Measurements from ENCODE around the gene MT1F. TPM values are rescaled to one million over a fixed set of nuclear protein-coding genes. Genes with fewer than 3 reads are reported as not detected.

MT1F gene
- total and polyA plus RNA-seq, 9 of the 15 experiments (the other 6 are each of a cell fraction or from before 2014, with no cell fraction given): 0.18 to 0.68 (median 0.29) TPM; not detected in 5

DNA sequence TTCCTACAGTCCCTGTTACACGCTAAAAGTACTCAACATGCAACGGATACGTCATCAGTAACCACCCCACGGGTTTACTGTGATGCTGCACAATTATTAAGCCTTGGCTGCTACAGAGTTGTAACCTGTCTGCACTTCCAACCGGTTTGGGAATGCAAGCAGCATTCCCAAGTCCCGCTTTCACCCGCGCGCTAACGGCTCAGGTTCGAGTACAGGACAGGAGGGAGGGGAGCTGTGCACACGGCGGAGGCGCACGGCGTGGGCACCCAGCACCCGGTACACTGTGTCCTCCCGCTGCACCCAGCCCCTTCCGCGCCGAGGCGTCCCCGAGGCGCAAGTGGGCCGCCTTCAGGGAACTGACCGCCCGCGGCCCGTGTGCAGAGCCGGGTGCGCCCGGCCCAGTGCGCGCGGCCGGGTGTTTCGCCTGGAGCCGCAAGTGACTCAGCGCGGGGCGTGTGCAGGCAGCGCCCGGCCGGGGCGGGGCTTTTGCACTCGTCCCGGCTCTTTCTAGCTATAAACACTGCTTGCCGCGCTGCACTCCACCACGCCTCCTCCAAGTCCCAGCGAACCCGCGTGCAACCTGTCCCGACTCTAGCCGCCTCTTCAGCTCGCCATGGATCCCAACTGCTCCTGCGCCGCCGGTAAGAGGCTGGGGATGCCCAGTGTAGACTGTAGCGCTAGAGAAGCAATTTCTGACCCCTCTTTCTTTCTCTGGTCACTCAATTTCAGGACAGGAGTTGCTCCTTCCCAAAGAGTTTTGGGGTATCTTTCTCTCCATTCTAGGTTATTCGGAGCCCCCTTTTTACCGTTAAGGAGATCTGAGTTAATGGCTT lies 49.5 kb upstream of the MT1F start, which contains the start of gene MT2A (continued):
- TF ChIP-seq, protein P1, sequence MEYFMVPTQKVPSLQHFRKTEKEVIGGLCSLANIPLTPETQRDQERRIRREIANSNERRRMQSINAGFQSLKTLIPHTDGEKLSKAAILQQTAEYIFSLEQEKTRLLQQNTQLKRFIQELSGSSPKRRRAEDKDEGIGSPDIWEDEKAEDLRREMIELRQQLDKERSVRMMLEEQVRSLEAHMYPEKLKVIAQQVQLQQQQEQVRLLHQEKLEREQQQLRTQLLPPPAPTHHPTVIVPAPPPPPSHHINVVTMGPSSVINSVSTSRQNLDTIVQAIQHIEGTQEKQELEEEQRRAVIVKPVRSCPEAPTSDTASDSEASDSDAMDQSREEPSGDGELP (CRISPR knock-in tag; IDR thresholded peaks at IDR 0.05; ENCODE audit: borderline replicate concordance): peak; percentile 73; the same call in 1 of the 2 replicates
- TF ChIP-seq NCOA4 (IDR thresholded peaks at IDR 0.05; ENCODE audit: partially characterized antibody): no peak
- TF ChIP-seq, protein P2, sequence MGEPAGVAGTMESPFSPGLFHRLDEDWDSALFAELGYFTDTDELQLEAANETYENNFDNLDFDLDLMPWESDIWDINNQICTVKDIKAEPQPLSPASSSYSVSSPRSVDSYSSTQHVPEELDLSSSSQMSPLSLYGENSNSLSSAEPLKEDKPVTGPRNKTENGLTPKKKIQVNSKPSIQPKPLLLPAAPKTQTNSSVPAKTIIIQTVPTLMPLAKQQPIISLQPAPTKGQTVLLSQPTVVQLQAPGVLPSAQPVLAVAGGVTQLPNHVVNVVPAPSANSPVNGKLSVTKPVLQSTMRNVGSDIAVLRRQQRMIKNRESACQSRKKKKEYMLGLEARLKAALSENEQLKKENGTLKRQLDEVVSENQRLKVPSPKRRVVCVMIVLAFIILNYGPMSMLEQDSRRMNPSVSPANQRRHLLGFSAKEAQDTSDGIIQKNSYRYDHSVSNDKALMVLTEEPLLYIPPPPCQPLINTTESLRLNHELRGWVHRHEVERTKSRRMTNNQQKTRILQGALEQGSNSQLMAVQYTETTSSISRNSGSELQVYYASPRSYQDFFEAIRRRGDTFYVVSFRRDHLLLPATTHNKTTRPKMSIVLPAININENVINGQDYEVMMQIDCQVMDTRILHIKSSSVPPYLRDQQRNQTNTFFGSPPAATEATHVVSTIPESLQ (CRISPR knock-in tag; IDR thresholded peaks at IDR 0.05): no peak
- TF ChIP-seq NFATC3 (IDR thresholded peaks at IDR 0.05): no peak
- TF ChIP-seq, protein P3, sequence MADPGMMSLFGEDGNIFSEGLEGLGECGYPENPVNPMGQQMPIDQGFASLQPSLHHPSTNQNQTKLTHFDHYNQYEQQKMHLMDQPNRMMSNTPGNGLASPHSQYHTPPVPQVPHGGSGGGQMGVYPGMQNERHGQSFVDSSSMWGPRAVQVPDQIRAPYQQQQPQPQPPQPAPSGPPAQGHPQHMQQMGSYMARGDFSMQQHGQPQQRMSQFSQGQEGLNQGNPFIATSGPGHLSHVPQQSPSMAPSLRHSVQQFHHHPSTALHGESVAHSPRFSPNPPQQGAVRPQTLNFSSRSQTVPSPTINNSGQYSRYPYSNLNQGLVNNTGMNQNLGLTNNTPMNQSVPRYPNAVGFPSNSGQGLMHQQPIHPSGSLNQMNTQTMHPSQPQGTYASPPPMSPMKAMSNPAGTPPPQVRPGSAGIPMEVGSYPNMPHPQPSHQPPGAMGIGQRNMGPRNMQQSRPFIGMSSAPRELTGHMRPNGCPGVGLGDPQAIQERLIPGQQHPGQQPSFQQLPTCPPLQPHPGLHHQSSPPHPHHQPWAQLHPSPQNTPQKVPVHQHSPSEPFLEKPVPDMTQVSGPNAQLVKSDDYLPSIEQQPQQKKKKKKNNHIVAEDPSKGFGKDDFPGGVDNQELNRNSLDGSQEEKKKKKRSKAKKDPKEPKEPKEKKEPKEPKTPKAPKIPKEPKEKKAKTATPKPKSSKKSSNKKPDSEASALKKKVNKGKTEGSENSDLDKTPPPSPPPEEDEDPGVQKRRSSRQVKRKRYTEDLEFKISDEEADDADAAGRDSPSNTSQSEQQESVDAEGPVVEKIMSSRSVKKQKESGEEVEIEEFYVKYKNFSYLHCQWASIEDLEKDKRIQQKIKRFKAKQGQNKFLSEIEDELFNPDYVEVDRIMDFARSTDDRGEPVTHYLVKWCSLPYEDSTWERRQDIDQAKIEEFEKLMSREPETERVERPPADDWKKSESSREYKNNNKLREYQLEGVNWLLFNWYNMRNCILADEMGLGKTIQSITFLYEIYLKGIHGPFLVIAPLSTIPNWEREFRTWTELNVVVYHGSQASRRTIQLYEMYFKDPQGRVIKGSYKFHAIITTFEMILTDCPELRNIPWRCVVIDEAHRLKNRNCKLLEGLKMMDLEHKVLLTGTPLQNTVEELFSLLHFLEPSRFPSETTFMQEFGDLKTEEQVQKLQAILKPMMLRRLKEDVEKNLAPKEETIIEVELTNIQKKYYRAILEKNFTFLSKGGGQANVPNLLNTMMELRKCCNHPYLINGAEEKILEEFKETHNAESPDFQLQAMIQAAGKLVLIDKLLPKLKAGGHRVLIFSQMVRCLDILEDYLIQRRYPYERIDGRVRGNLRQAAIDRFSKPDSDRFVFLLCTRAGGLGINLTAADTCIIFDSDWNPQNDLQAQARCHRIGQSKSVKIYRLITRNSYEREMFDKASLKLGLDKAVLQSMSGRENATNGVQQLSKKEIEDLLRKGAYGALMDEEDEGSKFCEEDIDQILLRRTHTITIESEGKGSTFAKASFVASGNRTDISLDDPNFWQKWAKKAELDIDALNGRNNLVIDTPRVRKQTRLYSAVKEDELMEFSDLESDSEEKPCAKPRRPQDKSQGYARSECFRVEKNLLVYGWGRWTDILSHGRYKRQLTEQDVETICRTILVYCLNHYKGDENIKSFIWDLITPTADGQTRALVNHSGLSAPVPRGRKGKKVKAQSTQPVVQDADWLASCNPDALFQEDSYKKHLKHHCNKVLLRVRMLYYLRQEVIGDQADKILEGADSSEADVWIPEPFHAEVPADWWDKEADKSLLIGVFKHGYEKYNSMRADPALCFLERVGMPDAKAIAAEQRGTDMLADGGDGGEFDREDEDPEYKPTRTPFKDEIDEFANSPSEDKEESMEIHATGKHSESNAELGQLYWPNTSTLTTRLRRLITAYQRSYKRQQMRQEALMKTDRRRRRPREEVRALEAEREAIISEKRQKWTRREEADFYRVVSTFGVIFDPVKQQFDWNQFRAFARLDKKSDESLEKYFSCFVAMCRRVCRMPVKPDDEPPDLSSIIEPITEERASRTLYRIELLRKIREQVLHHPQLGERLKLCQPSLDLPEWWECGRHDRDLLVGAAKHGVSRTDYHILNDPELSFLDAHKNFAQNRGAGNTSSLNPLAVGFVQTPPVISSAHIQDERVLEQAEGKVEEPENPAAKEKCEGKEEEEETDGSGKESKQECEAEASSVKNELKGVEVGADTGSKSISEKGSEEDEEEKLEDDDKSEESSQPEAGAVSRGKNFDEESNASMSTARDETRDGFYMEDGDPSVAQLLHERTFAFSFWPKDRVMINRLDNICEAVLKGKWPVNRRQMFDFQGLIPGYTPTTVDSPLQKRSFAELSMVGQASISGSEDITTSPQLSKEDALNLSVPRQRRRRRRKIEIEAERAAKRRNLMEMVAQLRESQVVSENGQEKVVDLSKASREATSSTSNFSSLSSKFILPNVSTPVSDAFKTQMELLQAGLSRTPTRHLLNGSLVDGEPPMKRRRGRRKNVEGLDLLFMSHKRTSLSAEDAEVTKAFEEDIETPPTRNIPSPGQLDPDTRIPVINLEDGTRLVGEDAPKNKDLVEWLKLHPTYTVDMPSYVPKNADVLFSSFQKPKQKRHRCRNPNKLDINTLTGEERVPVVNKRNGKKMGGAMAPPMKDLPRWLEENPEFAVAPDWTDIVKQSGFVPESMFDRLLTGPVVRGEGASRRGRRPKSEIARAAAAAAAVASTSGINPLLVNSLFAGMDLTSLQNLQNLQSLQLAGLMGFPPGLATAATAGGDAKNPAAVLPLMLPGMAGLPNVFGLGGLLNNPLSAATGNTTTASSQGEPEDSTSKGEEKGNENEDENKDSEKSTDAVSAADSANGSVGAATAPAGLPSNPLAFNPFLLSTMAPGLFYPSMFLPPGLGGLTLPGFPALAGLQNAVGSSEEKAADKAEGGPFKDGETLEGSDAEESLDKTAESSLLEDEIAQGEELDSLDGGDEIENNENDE (IDR thresholded peaks at IDR 0.05; ENCODE audit: low read depth, low read length): no peak
- no peak for TF ChIP-seq ZNF232 (CRISPR knock-in tag; IDR thresholded peaks at IDR 0.05)
- TF ChIP-seq RBFOX2 (IDR thresholded peaks at IDR 0.05; ENCODE audit: low read depth, low read length): peak; percentile 84
- no peak for TF ChIP-seq XRCC4 (IDR thresholded peaks at IDR 0.05; ENCODE audit: extremely low read depth, insufficient read depth, insufficient read length)
- TF ChIP-seq, protein P4, sequence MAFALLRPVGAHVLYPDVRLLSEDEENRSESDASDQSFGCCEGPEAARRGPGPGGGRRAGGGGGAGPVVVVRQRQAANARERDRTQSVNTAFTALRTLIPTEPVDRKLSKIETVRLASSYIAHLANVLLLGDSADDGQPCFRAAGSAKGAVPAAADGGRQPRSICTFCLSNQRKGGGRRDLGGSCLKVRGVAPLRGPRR (CRISPR knock-in tag; IDR thresholded peaks at IDR 0.05): no peak
- TF ChIP-seq RAD51 (IDR thresholded peaks at IDR 0.05; ENCODE audit: borderline replicate concordance, low read depth): no peak
